ENCODE results near the gene FAM3D.
"Not testable (repeated sequence)": the region's sequence is repeated elsewhere in the genome, so short reads cannot be mapped to it uniquely, and the experiment has no call there.

The FAM3D gene, protein sequence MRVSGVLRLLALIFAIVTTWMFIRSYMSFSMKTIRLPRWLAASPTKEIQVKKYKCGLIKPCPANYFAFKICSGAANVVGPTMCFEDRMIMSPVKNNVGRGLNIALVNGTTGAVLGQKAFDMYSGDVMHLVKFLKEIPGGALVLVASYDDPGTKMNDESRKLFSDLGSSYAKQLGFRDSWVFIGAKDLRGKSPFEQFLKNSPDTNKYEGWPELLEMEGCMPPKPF

DNA sequence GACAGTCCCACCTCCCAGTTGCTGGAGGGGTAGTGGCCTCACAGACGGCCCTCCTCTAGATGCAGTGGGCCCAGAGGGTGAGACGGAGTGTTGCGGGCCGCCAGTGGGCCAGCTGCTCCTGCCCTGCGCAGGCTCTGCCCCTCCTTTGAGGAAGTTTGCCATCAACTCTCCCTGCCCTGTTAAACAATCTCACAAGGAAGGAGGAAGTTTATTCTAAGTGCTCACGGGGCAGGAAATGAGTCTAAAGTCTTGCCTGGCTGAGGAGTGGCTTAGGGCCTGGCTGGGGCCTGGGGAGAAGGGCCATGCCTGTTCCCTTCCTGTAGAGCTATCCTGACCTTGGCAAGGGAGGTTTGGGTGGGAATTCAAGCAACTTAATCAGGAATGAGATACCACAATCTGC, at the start of gene FAM3D:
TSS of gene FAM3D (minus strand) at position 92 of the 400 bp plus-strand sequence. CDS start 11,211 bp downstream, outside the sequence.
- no peak for DNase-seq

DNA sequence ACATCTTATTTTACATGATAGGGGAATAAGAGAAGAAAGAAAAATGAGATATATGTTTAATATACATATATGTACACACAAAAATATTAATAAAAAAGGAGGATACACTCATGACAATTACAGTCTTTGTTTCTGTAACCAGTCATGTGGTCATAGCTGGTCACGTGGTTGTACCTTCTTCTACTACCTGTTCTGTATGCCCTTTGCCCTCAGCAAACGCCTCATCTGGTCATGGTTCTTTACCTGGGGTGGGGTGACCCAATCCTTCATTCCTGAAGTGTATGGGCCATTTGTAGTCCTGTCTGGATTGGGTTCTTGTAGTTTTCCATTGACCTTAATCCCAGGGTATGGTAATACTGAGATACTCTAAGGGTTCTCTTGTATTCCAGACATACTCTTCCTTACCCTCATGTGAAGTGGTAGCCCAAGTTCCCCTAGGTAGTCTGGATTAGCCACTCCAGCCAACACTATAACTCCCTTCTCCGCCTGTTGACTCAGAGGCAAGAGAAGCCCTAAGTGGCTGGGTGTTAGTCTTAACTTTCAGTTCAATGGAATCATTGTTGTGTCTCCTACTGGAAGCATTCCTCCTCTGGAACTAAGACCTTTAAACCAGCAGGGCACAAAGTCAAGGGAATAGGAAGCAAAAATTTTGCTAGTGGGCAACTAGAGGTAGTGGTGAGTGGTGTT, 47.3 kb upstream of the FAM3D start:
- DNase-seq = no peak

DNA sequence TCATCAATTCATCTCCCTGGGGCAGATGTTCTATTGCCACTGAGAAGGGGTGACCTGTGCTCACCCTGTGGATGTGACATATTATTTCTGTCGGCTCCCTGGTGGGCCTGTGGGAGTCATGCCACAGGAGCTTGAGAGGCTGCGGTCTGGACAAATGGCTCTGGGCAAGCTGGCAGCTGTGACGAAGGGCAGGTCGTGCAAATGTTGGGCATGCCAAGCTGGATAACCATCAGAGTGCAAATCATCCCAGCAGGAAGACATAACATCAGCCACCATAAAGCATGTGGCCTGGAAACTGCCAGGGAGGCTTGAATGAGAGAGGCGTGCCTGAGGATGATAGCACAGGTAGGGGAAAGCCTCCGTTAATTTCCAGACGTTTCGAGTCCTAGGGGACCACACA, 45.3 kb upstream of the FAM3D start:
- no peak for DNase-seq

DNA sequence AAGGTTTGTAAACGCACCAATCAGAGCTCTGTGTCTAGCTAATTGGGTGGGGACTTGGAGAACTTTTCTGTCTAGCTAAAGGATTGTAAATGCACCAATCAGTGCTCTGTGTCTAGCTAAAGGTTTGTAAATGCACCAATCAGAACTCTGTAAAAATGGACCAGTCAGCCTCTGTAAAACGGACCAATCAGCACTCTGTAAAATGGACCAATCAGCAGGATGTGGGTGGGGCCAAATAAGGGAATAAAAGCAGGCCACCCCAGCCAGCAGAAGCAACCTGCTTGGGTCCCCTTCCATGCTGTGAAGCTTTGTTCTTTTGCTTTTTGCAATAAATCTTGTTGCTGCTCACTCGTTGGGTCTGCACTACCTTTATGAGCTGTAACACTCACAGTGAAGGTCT, 42.4 kb upstream of the FAM3D start:
- DNase-seq = not testable (repeated sequence)

DNA sequence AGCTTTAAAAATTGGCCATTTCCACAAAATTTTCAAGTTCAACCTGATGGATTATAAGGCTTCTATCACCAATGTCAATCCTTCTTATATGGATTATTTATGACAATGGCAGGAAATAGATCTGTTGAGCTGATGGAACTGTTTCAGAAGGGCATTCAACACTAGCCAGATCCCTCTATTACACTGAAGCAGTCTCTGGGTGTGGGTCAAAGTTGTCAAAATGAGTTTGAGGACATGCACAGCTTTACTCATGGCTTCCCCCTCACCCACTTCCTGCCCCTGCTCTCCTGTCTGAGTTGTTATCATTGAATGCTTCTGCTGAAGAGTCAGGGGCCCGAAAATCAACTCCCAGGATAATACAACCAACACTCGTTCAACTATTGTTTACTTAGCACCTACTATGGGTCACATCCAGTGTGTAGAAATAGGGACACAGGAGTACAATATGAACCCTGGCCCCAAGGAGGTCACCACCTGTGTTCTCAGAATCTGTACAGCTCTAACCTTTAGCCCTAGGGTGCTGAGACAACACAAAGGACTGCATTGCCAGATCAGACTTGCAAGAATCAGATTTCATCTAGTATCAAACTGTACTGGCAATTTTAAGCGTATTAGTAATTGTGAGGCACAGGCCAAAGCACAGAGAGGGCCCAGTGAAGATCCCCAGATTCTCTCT, 41.7 kb upstream of the FAM3D start:
- DNase-seq = no peak

DNA sequence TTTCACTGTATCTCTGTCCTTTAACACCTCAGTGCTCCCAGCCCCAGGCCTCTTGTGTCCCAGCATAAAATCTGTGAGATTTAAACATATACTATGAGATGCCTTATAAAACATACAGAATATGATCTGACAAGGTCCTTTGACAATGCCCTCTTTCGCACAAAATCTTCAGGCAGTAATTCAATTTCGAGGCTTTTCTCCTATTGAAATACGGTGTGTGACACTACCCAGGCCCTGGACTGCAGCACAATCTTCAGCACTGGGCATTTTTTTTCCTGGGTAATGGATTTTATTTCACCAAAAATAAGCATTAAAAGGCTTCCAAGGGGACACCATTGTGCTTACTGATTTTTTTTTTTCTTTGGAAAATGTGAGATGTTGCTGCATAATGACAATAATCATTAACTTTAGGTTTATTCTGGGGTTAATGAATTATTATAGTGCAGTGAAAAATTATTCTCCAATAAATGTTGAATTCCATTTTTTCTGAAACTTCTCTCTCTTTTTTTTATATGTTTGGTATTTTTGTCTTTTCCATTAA, 40.9 kb upstream of the FAM3D start:
- DNase-seq = no peak

DNA sequence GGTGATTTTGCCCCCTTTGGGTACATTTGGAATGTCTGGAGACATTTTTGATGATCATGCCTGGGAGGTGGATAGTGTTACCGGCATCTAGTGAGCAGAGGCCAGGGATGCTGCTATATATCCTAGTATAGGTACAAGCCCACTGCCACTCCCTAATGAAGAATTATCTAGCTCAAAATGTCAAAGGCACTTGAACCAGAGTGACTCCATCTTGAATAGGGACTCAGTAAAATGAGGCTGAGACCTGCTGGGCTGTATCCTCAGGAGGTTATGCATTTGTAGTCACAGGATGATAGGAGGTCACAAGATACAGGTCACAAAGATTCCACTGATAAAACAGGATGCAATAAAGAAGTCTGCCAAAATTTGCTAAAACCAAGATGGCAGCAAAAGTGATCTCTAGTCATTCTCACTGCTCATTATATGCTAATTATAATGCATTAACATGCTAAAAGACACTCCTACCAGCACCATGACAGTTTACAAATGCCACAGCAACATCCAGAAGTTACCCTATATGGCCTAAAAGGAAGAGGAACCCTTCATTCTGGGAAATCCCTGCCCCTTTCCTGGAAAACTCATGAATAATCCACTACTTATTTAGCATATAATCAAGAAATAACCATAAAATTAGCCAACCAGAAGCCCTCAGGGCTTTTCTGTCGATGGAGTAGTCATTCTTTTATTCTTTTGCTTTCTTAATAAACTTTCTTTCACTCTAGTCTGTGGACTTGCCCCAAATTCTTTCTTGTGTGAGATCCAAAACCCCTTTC, 40.0 kb upstream of the FAM3D start:
- DNase-seq = no peak

DNA sequence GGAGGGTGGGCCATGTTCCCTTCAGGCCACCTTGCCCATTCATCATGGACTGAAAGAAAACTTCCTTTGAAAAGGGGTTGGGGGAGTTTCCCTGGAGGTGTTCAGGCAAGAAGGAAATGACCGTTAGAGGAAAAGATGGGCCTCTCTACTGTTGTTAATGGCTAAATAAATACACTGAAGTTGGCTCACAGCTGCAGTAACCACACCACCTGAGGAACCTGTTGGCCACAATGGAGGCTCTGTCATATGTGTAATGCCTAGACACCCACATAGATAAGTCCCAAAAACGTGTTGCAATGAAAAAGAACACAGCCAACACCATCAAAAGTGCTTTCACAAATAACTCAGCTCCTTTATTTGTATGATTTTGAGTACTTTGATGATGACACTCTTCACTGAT, 38.2 kb upstream of the FAM3D start:
- DNase-seq = no peak

DNA sequence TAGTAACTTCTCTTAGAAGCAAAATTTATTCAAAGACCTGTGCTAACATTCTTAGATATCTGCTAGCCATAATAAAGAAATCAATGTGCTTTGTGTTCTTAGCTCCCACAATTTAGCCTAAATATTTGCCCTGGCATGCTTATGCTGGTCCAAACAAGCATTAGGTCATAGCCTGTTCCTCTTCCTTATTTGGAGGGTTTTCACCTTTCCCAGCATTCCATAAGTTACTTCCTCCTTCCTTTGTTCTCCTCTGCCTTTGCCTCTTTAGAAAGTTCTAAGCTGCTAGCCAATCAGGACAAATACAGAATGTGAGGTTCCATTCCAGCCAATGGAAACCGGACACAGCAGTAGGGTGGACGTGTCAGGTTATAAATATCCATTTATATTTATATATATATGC, 37.7 kb upstream of the FAM3D start:
- DNase-seq = not testable (repeated sequence)

DNA sequence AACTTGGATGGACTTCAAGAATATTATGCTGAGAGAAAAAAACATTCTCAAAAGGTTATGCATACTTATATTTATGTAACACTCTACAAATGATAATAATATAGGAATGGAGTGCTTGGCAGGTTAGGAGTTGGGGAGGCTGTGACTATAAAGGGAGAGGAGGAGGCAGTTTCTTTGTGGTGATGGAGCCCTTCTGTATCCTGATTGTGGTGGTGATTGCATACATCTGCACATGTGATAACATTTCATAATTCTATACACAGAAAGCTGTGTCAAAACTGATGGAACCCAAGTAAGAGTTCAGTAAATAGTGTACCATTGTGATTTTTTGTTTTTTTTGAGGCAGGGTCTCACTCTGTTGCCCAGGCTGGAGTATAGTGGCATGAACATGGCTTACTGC, 31.7 kb upstream of the FAM3D start:
- DNase-seq = no peak

DNA sequence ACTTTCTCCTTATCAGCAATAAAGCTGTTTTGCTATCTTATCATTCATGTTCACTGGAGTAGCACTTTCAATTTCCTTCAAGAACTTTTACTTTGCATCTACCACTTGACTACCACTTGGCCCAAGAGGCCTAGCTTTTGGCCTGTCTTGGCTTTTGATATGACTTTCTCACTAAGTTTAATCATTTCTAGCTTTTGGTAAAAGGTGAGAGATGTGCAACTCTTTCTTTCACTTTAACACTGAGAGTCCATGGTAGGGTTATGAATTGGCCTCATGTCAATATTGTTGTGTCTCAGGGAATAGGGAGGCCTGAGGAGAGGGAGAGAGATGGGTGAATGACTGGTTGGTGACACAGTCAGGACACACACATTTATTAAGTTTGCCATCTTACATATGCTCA, 31.0 kb upstream of the FAM3D start:
- DNase-seq = no peak

DNA sequence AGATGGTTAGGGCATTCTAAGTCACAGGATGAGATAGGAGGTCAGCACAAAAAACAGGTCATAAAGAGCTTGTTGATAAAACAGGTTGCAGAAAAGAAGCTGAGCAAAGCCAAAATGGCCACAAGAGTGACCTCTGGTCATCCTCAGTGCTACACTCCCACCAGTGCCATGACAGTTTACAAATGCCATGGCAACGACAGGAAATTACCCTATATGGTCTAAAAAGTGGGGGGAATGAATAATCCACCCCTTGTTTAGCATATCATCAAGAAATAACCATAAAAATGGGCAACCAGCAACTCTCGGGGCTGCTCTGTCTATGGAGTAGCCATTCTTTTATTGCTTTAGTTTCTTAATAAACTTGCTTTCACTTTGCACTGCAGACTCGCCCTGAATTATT, 30.2 kb upstream of the FAM3D start:
- DNase-seq = not testable (repeated sequence)

DNA sequence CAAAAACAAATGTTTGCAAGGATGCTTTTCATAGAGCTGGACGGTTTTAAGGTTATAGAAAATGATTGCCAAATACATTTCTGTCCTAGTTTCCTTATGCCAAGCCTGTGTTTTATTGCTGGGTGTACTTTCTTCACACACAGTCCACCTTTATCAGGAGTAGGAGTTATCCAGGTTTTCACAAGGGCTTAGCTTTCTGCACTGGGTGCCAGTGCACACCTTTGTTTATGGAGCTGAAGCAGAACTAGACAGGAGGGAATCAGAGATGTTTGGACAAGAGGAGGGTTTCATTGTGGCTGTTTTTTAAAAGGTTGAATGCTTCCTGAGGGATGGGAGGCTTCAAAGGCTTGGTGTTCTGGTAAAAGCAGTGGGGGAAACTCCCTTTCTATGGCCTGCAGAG, 29.5 kb upstream of the FAM3D start:
- DNase-seq = no peak

DNA sequence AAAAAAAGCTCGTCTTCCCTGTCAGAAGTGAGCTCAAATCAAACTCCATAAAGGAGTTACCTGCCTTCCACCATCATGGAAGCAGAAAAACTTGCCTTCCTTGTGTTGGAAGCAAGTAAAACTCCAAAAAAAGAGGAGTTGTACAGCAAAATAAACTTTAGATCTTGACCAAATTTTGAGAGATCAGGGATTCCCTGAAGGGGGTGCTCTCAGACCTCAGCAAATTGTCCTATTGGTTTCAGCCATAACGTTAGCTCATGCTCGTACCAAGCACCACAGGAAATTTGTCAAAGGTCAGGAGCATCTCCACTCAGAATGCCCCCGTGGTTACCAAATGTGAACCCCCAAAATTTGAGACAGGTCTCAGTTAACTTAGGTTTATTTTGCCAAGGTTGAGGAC, 28.7 kb upstream of the FAM3D start:
- not testable (repeated sequence) for DNase-seq

DNA sequence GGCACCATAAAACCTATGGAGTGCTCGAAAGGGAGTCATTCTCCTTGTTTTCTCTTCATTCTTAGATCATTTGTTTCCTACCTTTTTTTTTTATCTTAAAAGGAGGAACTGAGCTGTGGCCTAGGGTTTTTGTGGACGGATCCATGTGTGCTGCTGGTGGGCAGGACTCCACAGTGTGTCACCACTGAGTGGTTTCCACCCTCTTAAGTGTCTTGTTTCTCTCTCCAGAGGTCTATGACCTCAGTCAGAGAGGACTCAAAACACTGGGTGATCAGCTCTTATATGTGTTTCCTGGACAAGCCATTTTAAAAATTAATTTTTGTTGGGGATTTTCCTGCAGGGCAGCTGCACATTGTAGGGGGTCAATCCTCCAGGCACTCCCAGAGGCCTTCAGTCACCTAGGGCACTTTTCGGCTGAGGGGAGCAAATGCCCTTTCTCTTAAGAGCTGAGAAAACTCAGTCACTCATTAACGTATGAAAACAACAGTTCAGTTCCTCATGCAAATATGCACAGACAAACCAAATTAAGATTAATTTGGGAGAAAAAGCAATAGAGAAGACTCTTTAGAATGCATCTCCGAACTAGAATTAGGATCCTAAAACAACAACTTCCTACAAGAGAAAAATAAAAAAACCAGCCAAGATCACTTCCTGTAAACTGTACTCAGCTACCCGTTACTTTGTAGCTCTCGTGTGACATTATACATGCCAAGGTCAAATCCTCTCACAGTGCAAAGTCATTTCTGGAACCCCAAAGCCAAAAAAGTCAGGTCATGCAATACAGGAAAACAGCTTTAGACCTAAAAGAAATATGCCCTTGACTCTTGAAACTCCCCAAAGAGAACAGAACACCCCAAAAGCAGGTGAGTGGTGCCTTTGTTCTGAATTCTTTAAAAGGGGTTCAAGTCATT, 27.6 kb upstream of the FAM3D start:
- DNase-seq = no peak

DNA sequence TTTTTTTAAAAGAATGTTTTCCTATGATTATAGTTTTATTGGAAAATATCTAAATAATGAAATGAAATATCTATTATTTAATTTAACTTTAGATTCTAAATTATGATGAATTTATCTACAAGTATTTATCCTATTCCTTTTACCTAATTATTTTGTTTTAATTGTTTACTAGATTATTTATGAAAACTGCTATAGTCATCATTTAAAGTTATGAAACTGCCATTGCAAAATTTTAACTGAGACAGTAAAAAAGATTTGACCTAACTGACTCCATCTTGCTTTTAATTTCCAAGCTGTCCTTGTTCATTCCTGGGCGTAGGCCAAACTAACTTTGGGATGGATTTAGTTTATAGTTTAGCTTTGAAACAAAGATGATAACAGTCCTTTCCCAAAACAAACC, 25.9 kb upstream of the FAM3D start:
- no peak for DNase-seq

DNA sequence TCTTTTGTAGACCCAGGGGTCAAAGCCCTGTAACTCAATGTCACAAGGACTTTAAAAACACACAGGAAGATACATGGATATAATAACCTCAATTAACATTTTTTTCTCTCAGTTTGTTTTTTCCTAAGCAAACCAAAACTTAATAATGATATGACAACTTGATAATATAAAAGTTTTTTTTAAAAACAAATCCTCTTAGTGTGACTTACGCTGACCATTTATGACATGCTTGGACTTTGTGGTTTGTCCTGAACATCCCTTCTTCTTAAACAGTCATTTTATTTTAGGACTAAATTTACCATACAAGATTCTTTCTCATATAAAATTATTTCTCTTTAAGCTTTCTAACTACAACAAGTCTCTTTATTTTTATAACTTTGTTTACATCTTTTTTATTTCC, 25.4 kb upstream of the FAM3D start:
- DNase-seq = no peak

DNA sequence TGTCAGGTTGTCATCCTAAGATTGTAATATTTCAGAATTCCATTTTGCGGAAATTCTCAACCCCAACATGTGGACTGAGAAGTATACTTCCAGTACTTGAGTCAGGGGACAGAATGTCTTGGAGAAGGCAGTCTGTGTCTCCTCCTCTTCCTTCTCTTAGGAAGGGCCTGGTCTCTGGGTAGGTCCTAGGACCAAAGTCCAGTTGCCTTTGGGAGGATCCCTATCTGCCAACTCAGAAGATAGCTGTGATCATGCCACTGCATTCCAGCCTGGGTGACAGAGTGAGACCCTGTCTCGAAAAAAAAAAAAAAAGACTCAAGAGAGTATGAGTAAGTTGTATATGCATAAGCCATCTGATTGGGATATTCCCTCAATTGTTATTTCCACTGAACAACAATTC, 23.9 kb upstream of the FAM3D start:
- no peak for DNase-seq

DNA sequence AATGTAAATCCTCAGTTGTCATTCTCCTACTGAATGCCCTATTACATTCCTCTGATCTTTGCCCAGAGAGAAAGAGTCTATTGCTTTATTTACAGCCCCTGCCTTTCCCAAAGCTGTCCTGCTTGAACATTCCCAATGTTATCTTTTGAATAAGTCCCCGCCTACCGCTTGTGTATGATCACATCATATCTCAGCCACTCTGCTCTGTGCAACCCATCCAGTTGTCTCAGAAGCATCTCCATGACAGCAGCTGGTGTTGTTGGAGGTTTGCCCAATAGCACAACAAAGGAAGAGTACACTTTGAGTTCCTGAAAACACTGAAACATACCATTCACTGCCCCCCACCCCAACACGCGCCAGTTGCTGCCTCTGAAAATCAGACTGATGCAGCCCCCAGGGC, 22.0 kb upstream of the FAM3D start:
- DNase-seq = no peak

DNA sequence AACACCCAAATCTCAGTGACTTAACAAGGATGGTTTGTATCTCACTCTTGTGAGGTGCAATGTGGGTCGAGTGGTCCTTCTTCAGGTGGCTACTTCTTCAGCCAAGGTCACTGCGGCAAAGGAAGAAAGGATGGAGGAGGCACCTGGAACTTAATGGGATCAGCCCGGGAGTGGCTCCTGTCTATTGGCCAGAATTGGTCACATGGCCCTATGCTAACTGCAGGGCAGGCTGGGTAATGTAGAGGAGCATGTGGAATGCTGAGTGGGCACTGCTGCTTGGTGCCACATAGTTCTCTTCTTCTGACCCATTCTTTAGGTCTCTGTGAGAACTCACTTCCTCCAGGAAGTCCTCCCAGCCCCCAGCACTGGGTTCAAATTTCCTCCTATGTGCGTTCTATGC, 20.3 kb upstream of the FAM3D start:
- no peak for DNase-seq

DNA sequence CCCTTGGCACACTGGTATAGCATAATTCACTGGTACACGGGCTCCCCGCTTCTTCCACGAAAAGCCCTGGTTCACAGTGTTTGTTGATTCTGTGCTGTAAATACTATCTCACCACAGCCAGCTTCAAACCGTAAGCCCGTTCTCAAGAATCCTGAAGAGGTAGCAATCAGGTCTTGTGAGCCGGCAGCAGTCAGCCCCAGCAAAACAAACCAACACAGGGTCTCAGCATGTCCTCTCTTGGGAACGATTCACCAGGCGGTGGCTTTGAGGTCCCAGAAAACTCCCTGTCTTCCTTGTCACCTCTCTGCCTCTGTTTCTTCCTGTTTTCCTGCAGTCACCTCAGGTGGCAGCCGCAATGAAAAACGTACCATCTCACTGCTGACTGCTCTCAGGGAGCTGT, 19.1 kb upstream of the FAM3D start:
- no peak for DNase-seq

DNA sequence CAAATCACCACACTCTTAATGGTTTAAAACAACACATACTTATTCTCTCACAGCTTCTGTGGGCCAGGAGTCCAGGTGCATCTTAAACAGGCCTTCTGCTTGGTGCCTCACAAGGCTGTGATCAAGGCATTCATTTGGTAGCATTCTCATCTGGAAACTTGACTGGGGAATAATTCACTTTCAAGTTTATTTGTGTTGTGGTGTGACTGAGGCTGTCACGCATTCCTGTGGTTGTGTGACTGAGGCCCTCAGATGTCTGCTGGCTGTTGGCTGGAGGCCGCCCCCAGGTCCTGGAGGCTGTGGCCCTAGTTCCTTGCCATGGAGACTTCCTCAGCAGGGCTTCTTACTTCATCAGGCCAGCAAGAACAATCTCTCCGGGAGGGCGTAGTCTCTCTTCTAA, 16.9 kb upstream of the FAM3D start:
- DNase-seq = no peak
